GM18519 (cell line): ENCODE measurements around the gene PDS5B.
"Not testable (repeated sequence)": the region's sequence is repeated elsewhere in the genome, so short reads cannot be mapped to it uniquely, and the experiment has no call there.

Source experiments
- ATAC-seq: cut with Tn5 transposase; IDR thresholded peaks from one replicate; pipeline ENCODE4 v1.9.1; 2021; ENCODE audit warnings: mild to moderate bottlenecking, moderate library complexity; ENCODE audit not compliant: unreplicated experiment, low FRiP score

Gene PDS5B

GRCh38 chr13:32586080-32586900 is at the start of gene PDS5B:
TSS of gene PDS5B (plus strand) at chr13:32586452. CDS start at chr13:32648773, 62,321 bp downstream.
- peak; percentile 64 for ATAC-seq

- ATAC-seq, result no peak
Observed at GRCh38 chr13:32537580-32538142, 48.6 kb upstream of the PDS5B start.

GRCh38 chr13:32538143-32538620 is 48.1 kb upstream of the PDS5B start:
- ATAC-seq, result peak; percentile 36

GRCh38 chr13:32538621-32539246 is 47.5 kb upstream of the PDS5B start, which contains the start of gene N4BP2L2:
TSS of gene N4BP2L2 (minus strand) at chr13:32538795. CDS start at chr13:32537027, 1,768 bp downstream.
- peak; percentile 87 for ATAC-seq

- no peak for ATAC-seq
Observed at GRCh38 chr13:32542221-32542620, 44.0 kb upstream of the PDS5B start.

- no peak for ATAC-seq
Observed at GRCh38 chr13:32545083-32545482, 41.2 kb upstream of the PDS5B start.

GRCh38 chr13:32548837-32549236 is 37.4 kb upstream of the PDS5B start:
- no peak for ATAC-seq

- no peak for ATAC-seq
Observed at GRCh38 chr13:32549788-32550187, 36.5 kb upstream of the PDS5B start.

- no peak for ATAC-seq
Observed at GRCh38 chr13:32553720-32554119, 32.5 kb upstream of the PDS5B start.

- no peak for ATAC-seq
Observed at GRCh38 chr13:32555613-32556012, 30.6 kb upstream of the PDS5B start.

- ATAC-seq, result not testable (repeated sequence)
Observed at GRCh38 chr13:32560842-32561241, 25.4 kb upstream of the PDS5B start.

- not testable (repeated sequence) for ATAC-seq
Observed at GRCh38 chr13:32575687-32576086, 10.6 kb upstream of the PDS5B start.

- no peak for ATAC-seq
Observed at GRCh38 chr13:32577032-32577431, 9.2 kb upstream of the PDS5B start.

- ATAC-seq, result no peak
Observed at GRCh38 chr13:32581177-32581786, 5.0 kb upstream of the PDS5B start.

- no peak for ATAC-seq
Observed at GRCh38 chr13:32582281-32582680, 4.0 kb upstream of the PDS5B start.

- no peak for ATAC-seq
Observed at GRCh38 chr13:32582991-32583390, 3.3 kb upstream of the PDS5B start.

GRCh38 chr13:32585550-32586079 is 637 bp upstream of the PDS5B start:
- ATAC-seq, result no peak

GRCh38 chr13:32587011-32587810 is 959 bp downstream of the PDS5B start:
- no peak for ATAC-seq

- ATAC-seq, result no peak
Observed at GRCh38 chr13:32587811-32588170, 1.5 kb downstream of the PDS5B start.

GRCh38 chr13:32588736-32589135 is 2.5 kb downstream of the PDS5B start:
- ATAC-seq, result no peak
